ENCODE measurements around the gene FLT4. TPM values are rescaled to one million over a fixed set of nuclear protein-coding genes. Genes with fewer than 3 reads are reported as not detected.

Gene FLT4
- polyA plus RNA-seq, 4 donors = 25.4 to 32.7 (median 28.9) TPM

Other genes starting within 250 kb of the FLT4 start
- gene CNOT6, start 155.2 kb downstream of the FLT4 start, polyA plus RNA-seq (ENCODE audit: insufficient read length in 4 of 4) = 10 to 100 TPM; 53.0 to 74.1 (median 61.4) TPM
- 1 to 10 TPM; 1.3 to 2.4 (median 1.6) TPM for gene SCGB3A1, start 58.1 kb downstream of the FLT4 start, polyA plus RNA-seq (ENCODE audit: insufficient read length in 4 of 4)
- gene OR2Y1, start 90.5 kb upstream of the FLT4 start, polyA plus RNA-seq (ENCODE audit: insufficient read length in 4 of 4) = not detected
- 10 to 100 TPM; 73.1 to 91.9 (median 81.0) TPM for gene MGAT1, start 153.2 kb upstream of the FLT4 start, polyA plus RNA-seq (ENCODE audit: insufficient read length in 4 of 4)
- gene ZFP62, start 211.7 kb upstream of the FLT4 start, polyA plus RNA-seq (ENCODE audit: insufficient read length in 4 of 4) = 10 to 100 TPM; 56.2 to 70.2 (median 64.1) TPM
- gene BTNL8, start 249.6 kb upstream of the FLT4 start, polyA plus RNA-seq (ENCODE audit: insufficient read length in 4 of 4) = under 1 TPM; 0.24 to 0.71 (median 0.57) TPM